Embryonic facial prominence (tissue), 1 donor: Measurements from ENCODE around the gene NRXN3.
"Not testable (repeated sequence)": the region's sequence is repeated elsewhere in the genome, so short reads cannot be mapped to it uniquely, and the experiment has no call there.

Experiments used
- DNase-seq: peaks from one replicate; pipeline ENCODE4 v3.0.0-alpha.2; 2016; ENCODE audit errors: extremely low spot score

The NRXN3 gene

GRCh38 chr14:78486081-78486480 lies 315.9 kb downstream of the NRXN3 start:
- DNase-seq: no peak

GRCh38 chr14:78486621-78487020 lies 316.4 kb downstream of the NRXN3 start:
- DNase-seq: no peak

GRCh38 chr14:78487573-78487972 lies 317.4 kb downstream of the NRXN3 start:
- DNase-seq: not testable (repeated sequence)

- DNase-seq: no peak
These were observed 318.8 kb downstream of the NRXN3 start for GRCh38 chr14:78488938-78489337.

- DNase-seq: no peak
These were observed 320.9 kb downstream of the NRXN3 start for GRCh38 chr14:78491048-78491447.

- no peak for DNase-seq
These were observed 328.0 kb downstream of the NRXN3 start for GRCh38 chr14:78498062-78498595.

- DNase-seq: no peak
These were observed 331.7 kb downstream of the NRXN3 start for GRCh38 chr14:78501909-78502308.

- DNase-seq: no peak
These were observed 337.9 kb downstream of the NRXN3 start for GRCh38 chr14:78508023-78508422.

GRCh38 chr14:78509516-78509915 lies 339.3 kb downstream of the NRXN3 start:
- no peak for DNase-seq

- DNase-seq: no peak
These were observed 341.8 kb downstream of the NRXN3 start for GRCh38 chr14:78512021-78512420.

GRCh38 chr14:78519863-78520262 lies 349.7 kb downstream of the NRXN3 start:
- no peak for DNase-seq

GRCh38 chr14:78524196-78524595 lies 354.0 kb downstream of the NRXN3 start:
- no peak for DNase-seq

GRCh38 chr14:78524766-78525165 lies 354.6 kb downstream of the NRXN3 start:
- no peak for DNase-seq

GRCh38 chr14:78530078-78530477 lies 359.9 kb downstream of the NRXN3 start:
- DNase-seq: no peak

GRCh38 chr14:78534141-78534540 lies 364.0 kb downstream of the NRXN3 start:
- no peak for DNase-seq

- DNase-seq: no peak
These were observed 364.9 kb downstream of the NRXN3 start for GRCh38 chr14:78535041-78535440.

GRCh38 chr14:78541788-78542187 lies 371.6 kb downstream of the NRXN3 start:
- not testable (repeated sequence) for DNase-seq

- no peak for DNase-seq
These were observed 373.3 kb downstream of the NRXN3 start for GRCh38 chr14:78543433-78543832.

- no peak for DNase-seq
These were observed 390.9 kb downstream of the NRXN3 start for GRCh38 chr14:78561074-78561473.

- DNase-seq: peak; percentile 11
These were observed 396.1 kb downstream of the NRXN3 start for GRCh38 chr14:78566026-78566858.

GRCh38 chr14:78566859-78567172 lies 396.6 kb downstream of the NRXN3 start:
- DNase-seq: no peak

GRCh38 chr14:78567343-78567742 lies 397.2 kb downstream of the NRXN3 start:
- no peak for DNase-seq

GRCh38 chr14:78573736-78574135 lies 403.6 kb downstream of the NRXN3 start:
- DNase-seq: not testable (repeated sequence)
